Activated naive CD4-positive, alpha-beta T cell treated with Interleukin-2 at 50 U/mL for 16 hours (primary cell): ENCODE measurements around the gene ZPLD1.

Experiments
- DNase-seq: peaks from one replicate; pipeline ENCODE4 v3.0.0-alpha.2; 2020

Gene ZPLD1

DNA sequence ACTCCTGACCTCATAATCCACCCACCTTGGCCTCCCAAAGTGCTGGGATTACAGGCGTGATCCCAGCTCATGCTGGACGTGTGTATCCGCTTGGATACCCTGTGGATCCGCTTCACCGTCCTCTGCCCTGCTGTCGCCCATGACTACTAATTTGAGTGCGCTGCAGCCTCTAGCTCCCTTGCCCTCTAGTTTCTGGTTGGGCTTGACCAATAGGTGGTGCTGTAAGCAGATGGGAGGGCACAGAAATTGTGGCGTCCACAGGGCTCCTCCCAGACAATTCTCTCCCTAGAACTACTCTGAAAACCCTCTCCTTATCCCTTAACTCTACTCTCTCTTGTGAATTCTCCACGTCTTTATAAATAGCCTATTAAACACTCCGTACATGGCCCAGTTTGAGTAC, 36.2 kb downstream of the ZPLD1 start:
- DNase-seq, result no peak

DNA sequence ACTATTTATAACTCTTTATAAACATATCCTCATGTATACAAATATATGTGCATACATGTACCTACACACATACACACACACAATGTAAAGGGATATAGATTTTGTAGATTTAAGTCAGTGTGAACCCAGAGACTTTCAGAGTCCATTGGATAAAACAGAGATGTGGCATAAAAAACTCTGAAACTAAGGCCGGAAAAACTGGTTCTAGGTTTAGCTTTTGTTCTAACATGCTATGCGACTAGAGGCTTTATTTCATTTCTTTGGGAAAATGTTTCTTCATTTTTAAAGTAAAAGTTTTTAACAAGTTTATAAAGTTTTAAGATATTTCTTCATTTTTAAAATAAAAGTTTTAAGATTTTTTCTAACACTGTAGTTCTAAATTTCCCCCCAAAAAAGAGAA, 36.7 kb downstream of the ZPLD1 start:
- DNase-seq, result no peak

DNA sequence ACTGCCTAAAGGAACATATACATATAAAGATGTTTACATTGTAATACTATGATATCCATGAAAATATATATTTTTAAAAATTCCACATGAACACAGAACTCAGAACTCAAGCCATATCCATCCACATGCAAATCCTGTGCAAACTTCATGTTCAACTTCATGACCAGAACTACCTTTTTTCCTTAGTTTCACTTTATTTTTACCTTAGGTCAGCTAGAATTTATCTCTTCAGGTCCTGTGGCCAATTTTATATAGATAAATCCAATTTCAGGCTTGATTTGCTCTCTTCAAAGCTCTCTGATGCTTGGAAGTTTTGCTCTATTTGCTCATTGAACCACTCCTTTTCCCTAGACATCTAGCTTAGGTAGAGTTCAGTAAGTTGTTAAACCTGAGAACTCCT, 38.8 kb downstream of the ZPLD1 start:
- DNase-seq, result no peak

DNA sequence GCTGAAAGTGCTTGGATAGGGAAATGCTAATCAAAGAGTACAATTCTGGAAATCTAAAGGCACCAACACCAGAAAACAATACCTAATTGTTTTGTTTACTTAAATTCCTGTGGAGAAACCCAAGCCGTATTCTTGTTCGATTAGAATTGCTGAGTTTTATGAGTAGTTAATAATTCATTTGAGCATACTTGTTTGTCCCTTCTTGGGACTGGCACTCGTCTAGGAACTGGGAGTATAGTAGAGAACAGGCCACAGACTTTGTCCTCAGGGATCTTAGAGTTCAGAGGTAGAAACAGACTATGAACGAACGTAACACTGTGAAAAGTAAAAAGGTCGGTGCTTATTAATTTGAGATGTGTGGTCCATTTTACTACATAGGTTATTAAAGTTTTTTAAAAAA, 39.4 kb downstream of the ZPLD1 start:
- DNase-seq, result no peak

DNA sequence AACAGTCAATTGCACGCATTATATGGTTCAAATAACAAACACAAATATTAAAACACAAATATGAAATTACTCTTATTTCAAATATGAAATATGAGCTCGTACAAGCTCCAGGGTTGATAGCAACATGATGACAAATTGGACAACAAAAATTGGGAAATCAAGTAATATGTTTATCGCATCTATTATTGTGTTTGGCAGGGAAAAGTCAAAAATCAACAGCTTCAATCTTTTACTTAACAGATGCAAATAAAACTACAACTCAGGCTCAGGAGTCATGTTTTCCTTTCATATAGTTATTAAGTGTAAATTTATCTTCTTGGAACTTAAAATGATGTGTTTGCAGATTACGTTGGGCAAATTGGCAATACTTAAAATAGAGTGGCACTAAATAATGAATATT, 41.4 kb downstream of the ZPLD1 start:
- DNase-seq, result no peak

DNA sequence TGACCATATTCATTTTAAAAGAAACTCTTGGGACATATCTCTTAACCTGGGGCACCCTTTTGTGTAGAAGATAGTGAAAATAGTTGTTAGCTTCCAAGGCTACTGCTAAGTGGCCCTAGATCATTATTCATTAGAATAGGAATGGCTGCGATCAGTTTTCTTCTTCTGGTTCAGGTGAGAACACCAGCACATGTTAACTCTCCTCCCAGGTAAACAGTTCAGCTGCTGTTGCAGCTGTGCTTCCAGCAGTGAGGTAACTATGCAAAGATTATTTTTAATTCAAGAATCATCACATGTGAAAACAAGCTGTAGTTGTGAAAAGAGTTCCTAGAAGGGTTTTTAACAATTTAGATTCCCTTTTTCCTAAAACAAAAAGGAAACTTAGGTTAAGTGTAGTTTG, 43.3 kb downstream of the ZPLD1 start:
- DNase-seq, result no peak

DNA sequence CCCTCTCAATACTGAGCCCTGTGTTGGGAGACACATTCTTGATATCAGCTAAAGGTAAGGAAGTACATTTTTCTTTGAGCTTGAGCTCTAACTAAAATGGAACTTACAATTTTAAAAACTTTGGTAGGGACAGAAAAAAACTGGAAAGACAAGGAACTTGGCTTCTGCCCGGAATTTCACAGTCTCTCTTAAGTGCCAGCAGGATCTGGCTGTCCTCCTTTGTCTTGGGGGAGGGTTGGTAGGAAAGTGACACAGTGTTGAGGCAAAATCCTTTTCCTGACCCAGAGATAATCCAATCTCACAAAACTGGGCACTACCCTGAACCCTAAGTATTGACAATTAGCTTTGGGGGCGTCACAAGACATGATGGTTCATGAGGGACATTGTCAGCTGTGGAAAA, 45.3 kb downstream of the ZPLD1 start:
- DNase-seq, result no peak

DNA sequence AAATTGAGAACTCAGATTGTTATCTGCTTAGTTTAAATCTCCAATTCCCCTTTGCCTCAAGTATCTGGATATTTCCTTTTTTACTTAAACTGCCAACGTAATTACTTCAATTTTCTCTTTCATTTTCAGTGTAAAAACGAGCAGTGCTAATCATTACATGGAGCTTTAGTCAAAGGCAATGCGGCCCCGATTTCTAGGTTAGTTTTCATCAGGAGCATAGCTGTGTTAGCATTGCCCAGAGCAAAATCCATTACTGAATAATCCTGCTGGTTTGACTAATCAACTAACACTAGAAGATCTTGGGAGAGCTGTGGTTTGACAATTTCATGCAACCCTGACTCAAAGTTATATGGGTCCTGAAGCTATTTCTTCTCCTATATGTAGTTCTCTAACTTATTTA, 46.2 kb downstream of the ZPLD1 start:
- no peak for DNase-seq

DNA sequence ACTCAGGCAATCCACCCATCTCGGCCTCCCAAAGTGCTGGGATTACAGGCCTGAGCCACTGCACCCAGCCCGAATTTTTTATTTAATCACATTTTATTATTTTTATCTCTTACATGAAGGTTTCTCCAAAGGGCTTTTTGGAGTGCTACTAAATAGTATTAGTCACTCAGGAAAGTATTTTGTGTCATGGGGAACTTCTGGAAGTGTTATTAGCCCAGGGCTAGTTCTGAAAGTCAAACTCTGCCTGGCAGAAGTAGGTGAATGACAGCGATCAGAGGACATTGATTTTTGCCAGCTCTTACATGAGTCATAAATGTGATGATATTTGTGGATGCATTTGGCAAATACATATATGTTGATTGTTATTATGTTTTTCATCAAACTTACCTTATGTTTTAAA, 48.7 kb downstream of the ZPLD1 start:
- no peak for DNase-seq

DNA sequence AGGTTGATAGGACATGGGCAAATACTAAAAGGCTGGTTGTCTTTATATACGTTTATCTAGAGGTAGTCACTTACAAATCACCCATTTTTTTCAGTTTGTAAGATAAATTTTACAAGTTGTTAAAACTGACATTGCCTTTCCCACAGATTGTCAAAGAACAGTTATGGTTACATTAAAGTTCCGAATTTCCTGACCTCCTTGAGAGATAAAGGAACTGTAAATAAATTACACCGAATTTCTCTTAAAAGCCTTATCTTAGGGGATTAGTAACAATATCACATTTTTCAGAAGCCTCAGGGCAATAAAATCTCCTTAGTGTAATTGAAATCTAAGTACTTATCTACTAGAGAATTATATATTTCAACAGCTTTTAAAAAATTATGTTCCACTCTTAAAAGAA, 49.5 kb downstream of the ZPLD1 start:
- no peak for DNase-seq

DNA sequence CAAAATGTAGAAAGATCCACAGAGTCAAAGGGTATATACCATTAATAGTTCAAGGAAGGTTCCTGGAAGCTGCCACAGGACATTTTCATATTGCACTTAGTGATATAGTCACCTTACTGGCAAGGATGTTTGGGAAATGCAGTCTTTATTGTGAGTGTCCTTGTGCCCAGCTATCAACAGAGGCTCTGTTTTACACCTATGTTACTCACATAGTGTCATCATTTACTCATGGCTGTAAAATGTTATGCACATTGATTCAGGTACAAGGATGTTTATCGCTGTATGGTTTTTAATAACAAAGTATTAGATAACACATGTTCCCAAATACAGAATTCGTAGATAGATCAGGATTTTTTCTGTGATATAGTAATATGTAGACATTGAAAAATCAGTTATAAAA, 50.9 kb downstream of the ZPLD1 start:
- DNase-seq, result no peak

DNA sequence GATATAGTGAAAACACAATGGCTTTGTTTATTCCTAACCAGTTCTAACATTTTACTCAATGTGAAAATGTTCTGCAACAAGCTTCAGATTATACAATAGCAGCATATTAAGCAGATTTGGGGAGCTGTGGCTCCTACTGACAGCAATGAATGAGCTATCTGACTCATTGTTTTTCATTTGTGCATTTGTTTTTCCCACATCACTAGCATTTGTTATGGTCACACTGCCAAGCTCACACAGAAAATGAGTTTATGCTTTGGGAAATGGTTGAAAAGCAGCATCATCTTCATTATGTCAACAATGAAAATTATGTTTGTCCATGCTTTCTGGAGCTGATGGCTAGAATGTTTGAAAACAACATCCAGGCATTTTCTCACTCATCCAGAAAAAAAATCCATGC, 53.5 kb downstream of the ZPLD1 start:
- DNase-seq, result no peak

DNA sequence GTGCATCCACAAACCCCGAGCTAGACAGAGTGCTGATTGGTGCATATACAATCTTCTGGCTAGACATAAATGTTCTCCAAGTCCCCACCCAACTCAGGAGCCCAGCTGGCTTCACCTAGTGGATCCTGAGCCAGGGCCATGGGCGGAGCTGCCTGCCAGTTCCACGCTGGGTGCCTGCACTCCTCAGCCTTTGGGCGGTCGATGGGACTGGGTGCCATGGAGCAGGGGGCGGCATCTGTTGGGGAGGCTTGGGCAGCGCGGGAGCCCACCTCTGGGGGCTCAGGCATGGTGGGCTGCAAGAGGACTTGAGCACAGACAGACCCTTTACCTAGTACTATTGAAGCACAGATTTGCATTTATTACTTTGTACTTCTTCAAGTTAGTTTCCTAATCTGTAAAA, 57.5 kb downstream of the ZPLD1 start:
- DNase-seq, result no peak

DNA sequence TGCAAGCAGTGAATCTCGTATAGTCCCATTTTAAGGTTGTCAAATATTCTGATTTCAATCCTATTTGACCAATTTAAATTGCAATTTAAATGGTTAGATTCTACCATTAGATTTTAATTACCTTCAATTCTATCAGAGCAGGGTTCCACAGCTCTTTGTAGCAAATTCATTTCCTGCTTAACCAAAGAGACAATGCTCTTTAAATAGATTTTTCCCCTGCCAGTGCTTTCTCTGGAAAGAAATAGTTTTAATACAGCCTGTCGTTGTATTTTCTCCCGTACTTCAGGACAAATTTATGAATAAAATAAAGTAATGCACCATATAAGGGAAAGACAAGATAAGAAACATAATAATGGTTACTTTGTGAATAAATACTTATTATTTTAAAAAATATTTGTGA, 62.8 kb downstream of the ZPLD1 start:
- no peak for DNase-seq

DNA sequence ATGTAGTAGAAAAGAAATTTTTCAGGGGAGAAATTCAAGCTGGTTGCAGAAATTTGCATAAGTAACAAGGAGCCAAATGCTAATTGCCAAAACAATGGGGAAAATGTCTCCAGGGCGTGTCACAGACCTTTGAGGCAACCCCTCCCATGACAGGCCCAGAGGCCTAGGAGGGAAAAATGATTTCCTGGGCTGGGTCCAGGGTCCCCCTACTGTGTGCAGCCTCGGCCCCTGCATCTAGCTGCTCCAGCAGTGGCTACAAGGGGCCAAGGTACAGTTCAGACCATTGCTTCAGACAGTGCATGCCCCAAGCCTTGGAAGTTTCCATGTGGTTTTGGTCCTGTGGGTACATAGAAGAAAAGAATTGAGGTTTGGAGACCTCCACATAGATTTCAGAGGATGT, 70.7 kb downstream of the ZPLD1 start:
- no peak for DNase-seq

DNA sequence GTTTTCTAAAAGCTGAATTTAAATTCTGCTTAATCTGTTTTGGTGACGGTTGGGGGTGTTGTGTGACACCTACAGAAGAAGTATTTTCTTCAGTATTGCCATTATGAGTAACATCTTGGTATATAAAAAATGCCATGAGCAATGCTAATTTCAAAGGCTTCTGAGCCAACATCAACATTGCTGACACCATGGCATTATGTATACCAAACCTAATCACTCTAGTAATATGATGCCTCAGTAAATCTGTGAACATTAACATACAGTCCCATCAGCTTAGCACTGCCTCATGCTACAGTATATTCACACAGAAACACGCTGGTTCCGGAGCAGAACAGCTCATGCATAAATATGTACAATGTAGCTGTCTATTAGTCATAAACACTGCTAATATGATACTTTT, 75.8 kb downstream of the ZPLD1 start:
- no peak for DNase-seq

DNA sequence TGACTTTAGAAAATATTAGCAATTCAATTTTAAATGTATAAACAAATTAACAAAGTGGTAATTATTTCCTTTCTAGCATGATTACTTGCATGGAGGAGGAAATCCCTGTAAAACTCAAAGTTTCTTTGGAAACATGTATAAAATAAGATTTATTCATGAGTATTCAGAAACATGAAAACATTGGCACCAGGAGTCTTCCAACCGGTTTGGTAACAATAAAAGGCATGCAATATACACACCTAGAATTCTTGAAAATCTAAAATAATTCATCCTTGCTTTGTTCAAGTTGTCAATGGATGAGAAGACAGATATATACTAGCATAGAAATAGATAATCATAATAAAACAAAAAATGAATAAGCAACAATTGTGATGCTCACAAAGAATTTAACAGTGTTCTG, 76.4 kb downstream of the ZPLD1 start:
- DNase-seq, result no peak

DNA sequence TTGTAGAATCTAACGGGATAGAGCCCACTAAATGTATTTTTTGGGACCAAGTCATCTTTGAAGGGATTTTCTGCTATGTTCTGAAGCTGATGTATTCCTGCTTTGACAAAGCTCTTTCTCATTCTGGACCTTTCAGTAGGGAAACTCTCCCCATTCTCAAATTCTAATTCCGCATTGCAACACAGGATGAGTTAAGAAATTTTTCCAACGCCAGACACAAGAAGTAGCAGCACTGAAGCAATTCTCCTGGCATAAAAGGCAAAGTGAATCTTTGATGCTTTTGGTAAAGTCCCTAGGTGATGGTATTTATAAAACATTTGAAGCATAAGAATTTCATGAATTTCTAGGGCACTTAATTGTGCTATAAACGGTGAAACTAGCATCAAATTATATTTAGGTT, 76.8 kb downstream of the ZPLD1 start:
- no peak for DNase-seq

DNA sequence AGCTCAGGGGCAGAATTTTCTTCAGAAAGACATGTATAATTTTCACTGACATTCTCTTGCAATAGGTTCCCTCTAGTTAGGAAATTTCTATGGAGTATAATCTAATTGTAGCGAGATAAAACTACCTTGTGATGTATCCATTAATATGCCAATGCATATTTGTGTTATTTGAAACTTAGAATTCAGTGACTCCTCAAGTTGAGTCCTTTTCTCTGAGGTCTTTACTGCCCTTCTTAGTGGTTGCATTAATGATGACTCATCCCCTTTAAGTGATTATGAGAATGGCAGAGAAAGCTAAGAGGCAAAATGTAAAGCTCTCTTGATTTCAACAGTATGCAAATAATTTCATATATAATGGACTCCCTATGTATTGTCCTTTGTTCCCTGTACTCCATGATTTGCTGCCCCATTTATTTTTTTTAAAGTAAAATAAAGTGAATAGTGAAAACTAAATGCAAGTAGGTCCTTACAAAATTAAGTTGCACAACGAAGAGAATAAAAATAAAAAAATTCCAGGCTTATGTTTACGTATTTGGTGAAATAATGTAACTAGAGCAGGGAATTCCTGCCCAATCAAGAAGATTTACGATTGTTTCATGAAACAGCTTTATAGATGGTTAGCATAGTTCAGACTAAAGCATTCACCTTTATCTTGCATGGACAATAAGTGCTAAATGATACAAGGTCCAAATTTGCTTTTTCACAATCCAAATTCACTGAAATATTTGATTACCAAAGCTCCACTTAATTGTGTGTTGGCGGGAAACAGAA, 78.1 kb downstream of the ZPLD1 start:
- no peak for DNase-seq

DNA sequence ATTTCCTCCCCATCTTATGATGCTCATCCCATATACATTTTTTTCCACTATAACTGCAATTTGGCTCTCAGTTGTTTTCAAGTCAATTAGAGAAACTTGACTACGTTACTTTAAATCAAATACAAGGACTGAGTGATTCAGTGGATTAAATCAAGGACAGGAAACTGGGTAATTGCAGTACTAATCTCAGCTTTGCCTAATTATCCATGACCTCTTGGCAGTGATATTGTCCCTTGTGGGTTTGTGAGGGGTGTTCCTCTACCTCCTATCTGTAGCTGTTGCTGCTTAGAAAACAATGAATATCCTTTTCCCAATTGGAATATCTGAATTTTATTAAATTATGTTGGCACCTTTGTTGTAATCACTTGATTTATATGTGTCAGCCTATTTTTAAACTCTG, 79.4 kb downstream of the ZPLD1 start:
- DNase-seq, result no peak

DNA sequence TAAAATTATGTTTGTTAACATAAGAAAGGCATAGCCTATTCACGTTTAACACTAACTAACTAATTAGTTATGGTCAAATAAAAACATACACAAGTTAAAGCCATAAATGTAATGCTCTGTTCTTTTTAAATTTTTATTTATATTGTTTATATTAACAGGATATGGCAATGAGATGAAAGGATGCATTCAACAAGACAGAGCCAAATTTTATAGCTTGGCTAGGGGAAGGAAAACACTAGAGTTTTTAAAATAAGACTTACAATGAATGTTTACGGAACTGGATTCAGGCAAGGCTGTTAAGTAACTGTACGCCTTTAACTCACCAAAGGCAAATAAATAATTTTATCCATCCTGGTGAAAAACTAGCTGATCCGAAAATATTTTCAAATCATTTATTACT, 86.4 kb downstream of the ZPLD1 start:
- no peak for DNase-seq

DNA sequence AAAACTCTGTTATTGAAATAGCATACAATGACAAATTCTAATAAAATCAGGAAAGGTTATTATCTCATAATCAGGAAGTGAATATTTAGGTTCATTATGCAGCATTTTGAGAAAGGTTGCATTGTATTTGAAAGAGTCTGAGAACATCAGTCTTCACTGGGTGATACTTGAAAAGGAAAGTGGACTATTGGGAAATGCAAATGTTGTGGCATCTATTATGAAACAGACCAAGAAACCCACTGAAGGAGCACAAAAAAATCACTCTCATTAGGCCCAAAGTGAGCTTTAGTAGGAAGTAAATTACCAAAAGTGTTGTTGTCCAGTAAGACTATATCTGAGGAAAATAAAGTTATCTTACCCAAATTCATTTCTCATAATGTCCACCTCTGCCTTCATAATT, 90.8 kb downstream of the ZPLD1 start:
- no peak for DNase-seq

DNA sequence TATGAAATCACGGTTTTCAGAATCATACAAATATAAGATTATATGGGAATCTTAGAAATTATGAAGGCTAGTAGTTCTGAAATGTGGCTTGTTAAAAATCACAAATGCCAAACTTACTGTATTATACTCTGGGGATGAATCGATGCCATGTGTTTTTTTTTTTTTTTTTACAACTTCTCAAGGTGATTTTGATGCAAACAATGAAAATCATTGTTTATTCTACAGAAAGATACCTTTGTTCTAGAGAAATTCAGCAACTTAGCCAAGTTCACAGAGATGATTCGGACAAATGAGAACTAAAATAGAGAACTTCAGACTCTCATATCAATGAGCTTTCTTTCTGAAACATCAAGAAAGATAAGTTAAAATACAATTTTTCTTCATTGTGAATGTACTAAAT, 92.0 kb downstream of the ZPLD1 start:
- no peak for DNase-seq

DNA sequence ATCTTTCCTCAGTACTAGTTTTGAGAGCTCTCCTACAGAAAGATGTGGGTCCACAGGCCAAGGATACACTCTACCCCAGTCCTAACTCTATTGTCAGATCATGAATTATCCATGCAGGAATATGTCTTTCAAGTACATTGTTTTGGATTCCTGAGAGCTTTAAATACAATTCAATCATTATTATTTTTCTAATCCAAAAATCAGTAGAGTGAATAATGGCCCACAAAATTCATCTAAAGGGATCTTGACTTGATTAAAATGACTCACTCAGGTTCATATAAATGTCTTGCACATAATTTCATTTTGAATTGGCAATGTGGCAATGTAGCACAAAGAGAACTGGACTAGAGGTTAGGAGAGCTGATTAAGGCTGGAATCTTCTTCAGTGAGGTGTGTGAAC, 93.9 kb downstream of the ZPLD1 start:
- DNase-seq, result no peak
